ENCODE measurements around the gene PANK1. TPM values are rescaled to one million over a fixed set of nuclear protein-coding genes. Genes with fewer than 3 reads are reported as not detected.

PANK1 gene
- total and polyA plus RNA-seq, 2 of the 8 experiments (the other 6 are each of a cell fraction or from before 2014, with no cell fraction given): 18.5 to 40.4 TPM

DNA sequence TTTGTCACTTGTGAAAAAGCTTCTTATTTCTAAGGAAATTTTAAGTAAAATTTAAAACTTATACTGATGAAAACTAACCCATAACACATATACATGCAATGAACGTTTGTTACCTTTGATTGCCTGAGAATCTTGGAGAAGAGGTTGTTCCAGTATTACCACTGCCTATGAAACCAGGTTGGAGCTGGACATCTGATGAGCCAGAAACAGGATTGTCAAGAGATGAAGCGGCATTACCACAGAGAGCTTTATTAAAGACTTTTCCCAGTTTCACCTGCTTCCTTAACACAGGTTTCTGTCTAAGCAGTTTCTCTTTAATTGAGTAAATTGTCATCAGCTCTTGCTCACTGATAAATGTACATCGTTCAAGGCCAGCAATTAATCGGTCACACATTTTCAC, 47.4 kb upstream of the PANK1 start (continued):
- TF ChIP-seq MAFK (IDR thresholded peaks at IDR 0.05; ENCODE audit: low read depth, low read length): no peak

All from H1 (cell line).